GM23338 (cell line): ENCODE results near the gene MYO9B. TPM values are rescaled to one million over a fixed set of nuclear protein-coding genes. Genes with fewer than 3 reads are reported as not detected.
A peak's percentile ranks its signal among the peaks of the same experiment; 100 is the strongest.

Source experiments
- ATAC-seq: fragments of 200-7000 bp; cut with Tn5 transposase; 3 replicates; pipeline ENCODE4 v1.9.1; 2020
- DNase-seq: peaks from one replicate; pipeline ENCODE4 v3.0.0-alpha.2; 2015; ENCODE audit warnings: low spot score
- H2AFZ ChIP-seq: fragments of 200-600 bp; sonication (generic); 2 replicates; pipeline ENCODE4 v1.8.0; 2016; ENCODE audit warnings: antibody characterized with exemption, mild to moderate bottlenecking, moderate library complexity
- H3F3A ChIP-seq: fragments of 200-600 bp; sonication (generic); replicated peaks from 2 replicates; pipeline ENCODE4 v1.8.0; 2017; ENCODE audit warnings: antibody characterized with exemption, mixed run types, low read depth
- H3K27ac ChIP-seq: fragments of 200-600 bp; sonication (generic); 2 replicates; pipeline ENCODE4 v1.6.1; 2016; ENCODE audit warnings: low read depth
- H3K27me3 ChIP-seq: fragments of 200-600 bp; sonication (generic); 2 replicates; pipeline ENCODE4 v1.8.0; 2016; ENCODE audit warnings: mild to moderate bottlenecking, mixed run types, moderate library complexity; ENCODE audit not compliant: insufficient read depth
- H3K36me3 ChIP-seq: fragments of 200-600 bp; sonication (generic); 2 replicates; pipeline ENCODE4 v1.8.0; 2016; ENCODE audit warnings: mild to moderate bottlenecking; ENCODE audit not compliant: insufficient read depth
- H3K4me1 ChIP-seq: fragments of 200-600 bp; sonication (generic); 2 replicates; pipeline ENCODE4 v1.8.0; 2016; ENCODE audit warnings: mild to moderate bottlenecking, moderate library complexity; ENCODE audit not compliant: insufficient read depth
- H3K4me2 ChIP-seq: fragments of 200-600 bp; sonication (generic); 2 replicates; pipeline ENCODE4 v1.7.1; 2017; ENCODE audit warnings: mixed run types
- H3K4me3 ChIP-seq: fragments of 200-600 bp; sonication (generic); 2 replicates; pipeline ENCODE4 v1.6.1; 2016; ENCODE audit warnings: mixed run types
- H3K79me2 ChIP-seq: fragments of 200-600 bp; sonication (generic); replicated peaks from 2 replicates; pipeline ENCODE4 v1.8.0; 2017; ENCODE audit warnings: mild to moderate bottlenecking; ENCODE audit not compliant: insufficient read depth
- H3K9me2 ChIP-seq: fragments of 200-600 bp; sonication (generic); 2 replicates; pipeline ENCODE4 v1.8.0; 2017; ENCODE audit not compliant: insufficient read depth
- H4K20me1 ChIP-seq: fragments of 200-600 bp; sonication (generic); replicated peaks from 2 replicates; pipeline ENCODE4 v1.8.0; 2017; ENCODE audit warnings: mild to moderate bottlenecking; ENCODE audit not compliant: insufficient read depth
- H3K27ac Mint-ChIP-seq: 2 replicates; pipeline ENCODE4 v1.8.0; 2020; ENCODE audit warnings: inconsistent platforms, mild to moderate bottlenecking, moderate library complexity, mixed read lengths
- H3K27me3 Mint-ChIP-seq: 3 replicates; pipeline ENCODE4 v1.8.0; 2022; ENCODE audit warnings: low read depth, mild to moderate bottlenecking, moderate library complexity, mixed read lengths, inconsistent platforms; ENCODE audit not compliant: insufficient read depth, poor library complexity
- H3K36me3 Mint-ChIP-seq: 3 replicates; pipeline ENCODE4 v1.8.0; 2021; ENCODE audit warnings: low read depth, mild to moderate bottlenecking, inconsistent platforms, moderate library complexity, mixed read lengths
- H3K4me1 Mint-ChIP-seq: 3 replicates; pipeline ENCODE4 v1.8.0; 2020; ENCODE audit warnings: mild to moderate bottlenecking, inconsistent platforms, mixed read lengths
- H3K4me3 Mint-ChIP-seq: 3 replicates; pipeline ENCODE4 v1.8.0; 2021; ENCODE audit warnings: moderate library complexity, mild to moderate bottlenecking, inconsistent platforms, mixed read lengths
- H3K9me3 Mint-ChIP-seq: 3 replicates; pipeline ENCODE4 v1.8.0; 2020; ENCODE audit warnings: moderate library complexity, mild to moderate bottlenecking, inconsistent platforms, mixed read lengths
- CTCF ChIP-seq, 2 experiments: fragments of 200-600 bp in 1 of 2; sonication (generic) in 1 of 2; conservative IDR thresholded peaks; 2 replicates each; pipeline versions ENCODE4 v1.5.1 to v1.6.1; 2016 to 2017; ENCODE audit warnings: antibody characterized with exemption in 2 of 2, low read depth in 2 of 2, mild to moderate bottlenecking in 2 of 2, moderate library complexity in 1 of 2
- ETS1 ChIP-seq: IDR thresholded peaks from 2 replicates; pipeline ENCODE4 v1.6.1; 2016; ENCODE audit warnings: antibody characterized with exemption
- EZH2phosphoT487 ChIP-seq: fragments of 200-600 bp; sonication (generic); IDR thresholded peaks from one replicate; pipeline ENCODE4 v1.8.1; 2018; ENCODE audit warnings: antibody characterized with exemption; ENCODE audit not compliant: unreplicated experiment
- POLR2AphosphoS5 ChIP-seq: IDR thresholded peaks from 2 replicates; pipeline ENCODE4 v1.6.1; 2016; ENCODE audit warnings: antibody characterized with exemption, low read depth
- REST ChIP-seq: IDR thresholded peaks from one replicate; pipeline ENCODE4 v1.6.1; 2018; ENCODE audit warnings: antibody characterized with exemption; ENCODE audit not compliant: unreplicated experiment
- STAT1 ChIP-seq: IDR thresholded peaks from one replicate; pipeline ENCODE4 v1.6.1; 2016; ENCODE audit warnings: antibody characterized with exemption; ENCODE audit not compliant: unreplicated experiment
- polyA plus RNA-seq: library from polyadenylated mRNA; unstranded; fragments of >200 nt; fragmentation: Nextera tagmentation; extraction: Ambion mirVana; gene quantifications from 2 replicates; pipeline ENCODE4 v1.2.1, GENCODE V29; 2016
- total RNA-seq: library from RNA; depleted of rRNA; stranded (reverse); fragments of >200 nt; shearing (Covaris generic); gene quantifications from 2 replicates; pipeline ENCODE4 v1.2.3, GENCODE V29; 2014

Gene MYO9B
- total and polyA plus RNA-seq, 2 experiments from 2014 or later = 28.7 to 61.3 TPM

GRCh38 chr19:17077447-17078028 is 2.0 kb downstream of the MYO9B start (continued):
- no peak for TF ChIP-seq REST
- TF ChIP-seq POLR2AphosphoS5 = no peak
- no peak for TF ChIP-seq STAT1
- no peak for TF ChIP-seq CTCF (conservative IDR thresholded peaks at IDR 0.05; ENCODE audit: low read depth in 2 of 2)

GRCh38 chr19:17078036-17078919 is 2.7 kb downstream of the MYO9B start:
- H3K27ac Mint-ChIP-seq = no peak overlapping the region
- peaks cover 50% of the 10 kb centered on the region for H4K20me1 ChIP-seq
- 0 out of 2 replicates have a peak overlapping the region, but pooled peaks have one; percentile 26 for H3K27ac ChIP-seq
- H3F3A ChIP-seq = peaks cover 3% of the 10 kb centered on the region; the same call in 1 of the 2 replicates
- H3K4me1 Mint-ChIP-seq = peaks cover 47% of the 10 kb centered on the region
- H3K4me1 ChIP-seq = peaks cover 13% of the 10 kb centered on the region; the same call in 1 of the 2 replicates
- no peak overlapping the region for H3K4me3 ChIP-seq
- H3K9me3 Mint-ChIP-seq = no peaks in the 10 kb centered on the region
- H2AFZ ChIP-seq = no peak overlapping the region
- H3K4me3 Mint-ChIP-seq = peak overlapping the region; percentile 28; the same call in 2 of the 3 replicates
- no peaks in the 10 kb centered on the region for H3K9me2 ChIP-seq
- H3K36me3 Mint-ChIP-seq = peaks cover 6% of the 10 kb centered on the region
- H3K79me2 ChIP-seq = peaks cover 87% of the 10 kb centered on the region
- no peaks in the 10 kb centered on the region for H3K36me3 ChIP-seq
- H3K4me2 ChIP-seq = 0 out of 2 replicates have a peak overlapping the region, but pooled peaks have one; percentile 38
- no peak for DNase-seq
- H3K27me3 Mint-ChIP-seq = peaks cover 18% of the 10 kb centered on the region
- ATAC-seq = no peak
- H3K27me3 ChIP-seq = no peaks in the 10 kb centered on the region
- TF ChIP-seq ETS1 = no peak
- TF ChIP-seq CTCF (conservative IDR thresholded peaks at IDR 0.05; ENCODE audit: low read depth in 2 of 2) = no peak
- no peak for TF ChIP-seq EZH2phosphoT487
